ENCODE results near the gene GLIS1.

GLIS1 gene

DNA sequence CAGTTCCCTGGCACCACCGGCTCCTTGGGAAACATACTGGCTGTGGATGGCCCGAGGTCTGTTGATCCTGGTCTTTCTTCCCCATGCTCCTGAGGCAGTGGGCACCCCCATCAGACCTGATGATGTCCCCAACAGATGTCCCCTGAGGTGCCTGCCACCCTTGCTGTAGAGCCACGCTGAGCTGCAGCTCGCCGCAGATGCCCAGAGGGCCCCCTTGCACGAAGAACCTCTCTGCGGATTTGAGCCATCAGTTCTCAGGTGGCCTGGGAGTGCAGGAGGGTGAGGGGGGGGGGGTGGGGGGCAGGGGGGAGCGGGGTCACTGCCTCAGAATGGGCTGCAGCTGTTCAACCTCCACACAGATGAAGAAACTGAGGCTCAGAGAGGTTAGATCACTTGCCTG, 60.9 kb downstream of the GLIS1 start:
- no peaks in the 10 kb centered on the region for H3K36me3 Mint-ChIP-seq
- H3K4me3 Mint-ChIP-seq: no peak overlapping the region
- H3K4me1 Mint-ChIP-seq: peaks cover 6 to 7% of the 10 kb centered on the region in 2 donors
- no peak overlapping the region for H3K27ac Mint-ChIP-seq
- DNase-seq (no peak), ATAC-seq (replicated peaks) (no peak)
- H3K9me3 Mint-ChIP-seq: no peaks in the 10 kb centered on the region
- peaks cover 9 to 12% of the 10 kb centered on the region in 2 donors for H3K27me3 Mint-ChIP-seq

DNA sequence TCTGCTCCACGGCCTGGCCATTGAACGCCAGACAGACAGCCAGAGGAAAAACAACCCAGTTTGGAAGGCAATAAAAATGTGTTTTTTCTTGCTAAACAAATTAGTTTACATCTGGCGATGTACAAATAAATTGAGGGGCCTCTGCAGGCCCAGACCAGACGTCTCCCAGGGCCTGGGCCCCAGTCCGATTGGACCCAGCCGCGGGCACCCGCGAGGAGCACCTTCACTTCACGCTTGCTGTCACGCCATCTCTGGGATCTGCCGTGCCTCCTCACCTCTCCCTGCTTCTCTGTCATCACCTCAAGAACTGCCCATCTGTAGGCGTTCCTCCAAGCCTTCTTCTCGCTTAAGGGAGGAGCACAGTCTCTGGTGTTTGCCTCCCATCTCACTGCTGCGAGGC, 61.5 kb downstream of the GLIS1 start:
- DNase-seq: no peak
- Mint-ChIP-seq H3K4me3 (no peak overlapping the region), H3K36me3 (no peaks in the 10 kb centered on the region), H3K27me3 (peaks cover 5 to 7% of the 10 kb centered on the region in 2 donors), H3K27ac (no peak overlapping the region), H3K4me1 (peaks cover 6 to 7% of the 10 kb centered on the region in 2 donors), H3K9me3 (no peaks in the 10 kb centered on the region)
- ATAC-seq (replicated peaks): no peak

DNA sequence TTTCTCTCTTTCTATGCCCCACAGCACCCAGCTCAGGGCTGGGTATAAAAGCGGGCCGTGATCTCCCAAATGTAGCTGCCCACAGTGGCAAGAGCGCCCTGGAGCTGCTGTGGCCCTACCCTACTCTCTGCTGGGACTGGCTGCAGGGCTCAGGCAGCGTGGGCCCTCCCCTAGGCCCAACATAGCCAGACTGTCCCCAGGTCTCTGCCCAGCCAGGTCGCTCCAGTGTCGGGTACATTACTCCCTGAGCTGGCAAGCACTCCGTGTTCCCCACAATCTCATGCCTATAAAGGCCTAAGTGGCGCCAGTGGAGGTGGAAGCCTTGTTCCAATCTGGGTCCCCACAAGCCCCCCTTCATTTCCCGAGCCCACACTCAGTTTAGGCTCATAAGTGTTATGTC, 66.2 kb downstream of the GLIS1 start:
- Mint-ChIP-seq H3K27ac (no peak overlapping the region), H3K4me1 (no peaks in the 10 kb centered on the region), H3K36me3 (no peaks in the 10 kb centered on the region), H3K9me3 (no peaks in the 10 kb centered on the region), H3K4me3 (no peak overlapping the region), H3K27me3 (no peaks in the 10 kb centered on the region)
- no peak for ATAC-seq (replicated peaks)
- DNase-seq: no peak

DNA sequence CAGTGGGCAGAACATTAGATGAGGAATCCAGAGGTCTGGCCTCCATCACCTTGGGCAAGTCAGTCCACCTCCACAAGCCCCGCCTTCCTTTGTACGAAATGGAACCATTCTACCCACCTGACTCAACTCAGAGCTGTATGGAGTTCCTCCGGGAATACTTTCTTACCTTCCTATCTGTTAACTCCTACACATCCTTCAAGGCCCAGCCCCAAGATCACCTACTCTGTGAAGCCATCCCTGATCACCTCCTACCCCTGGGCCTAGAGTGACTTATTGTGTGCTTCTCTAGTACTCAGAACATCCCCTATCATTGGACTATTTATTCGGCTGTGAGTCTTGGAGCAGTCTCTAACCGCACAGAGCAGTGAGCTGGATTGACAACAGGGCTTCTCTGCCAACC, 66.7 kb downstream of the GLIS1 start:
- no peaks in the 10 kb centered on the region for H3K9me3 Mint-ChIP-seq
- H3K4me1 Mint-ChIP-seq: no peaks in the 10 kb centered on the region
- DNase-seq: no peak
- H3K36me3 Mint-ChIP-seq: no peaks in the 10 kb centered on the region
- H3K4me3 Mint-ChIP-seq: no peak overlapping the region
- ATAC-seq (replicated peaks): no peak
- H3K27ac Mint-ChIP-seq: no peak overlapping the region
- no peaks in the 10 kb centered on the region for H3K27me3 Mint-ChIP-seq

DNA sequence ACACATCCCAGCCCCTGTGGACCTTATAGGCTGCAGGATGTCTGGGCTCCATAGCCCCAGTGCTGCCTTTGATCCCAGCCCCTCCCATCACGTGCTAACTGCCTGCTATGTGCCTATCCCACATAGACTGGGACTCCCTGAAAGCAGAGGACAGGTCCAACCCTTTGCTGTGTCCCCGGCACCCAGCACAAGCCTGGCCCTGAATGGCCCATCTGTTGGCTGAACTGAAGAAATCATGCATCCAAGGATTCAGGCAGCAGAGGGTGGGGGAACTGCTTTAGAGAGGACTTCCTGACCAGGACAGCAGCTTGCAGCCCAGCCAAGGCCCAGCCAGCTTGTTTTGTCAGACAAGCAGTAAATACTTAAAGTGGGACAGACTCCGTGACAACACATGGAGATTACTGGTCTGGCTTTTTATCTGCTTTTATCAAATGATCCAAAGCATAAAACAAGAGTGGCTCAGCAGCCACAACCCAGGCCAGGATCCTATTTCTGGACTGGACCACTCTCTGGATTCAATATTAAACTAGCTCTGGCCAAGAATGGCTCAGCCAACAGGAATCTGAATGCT, 69.3 kb downstream of the GLIS1 start:
- no peaks in the 10 kb centered on the region for H3K4me1 Mint-ChIP-seq
- H3K4me3 Mint-ChIP-seq: no peak overlapping the region
- H3K9me3 Mint-ChIP-seq: no peaks in the 10 kb centered on the region
- no peaks in the 10 kb centered on the region for H3K27me3 Mint-ChIP-seq
- ATAC-seq (replicated peaks) (no peak), DNase-seq (no peak)
- H3K36me3 Mint-ChIP-seq: no peaks in the 10 kb centered on the region
- no peak overlapping the region for H3K27ac Mint-ChIP-seq

DNA sequence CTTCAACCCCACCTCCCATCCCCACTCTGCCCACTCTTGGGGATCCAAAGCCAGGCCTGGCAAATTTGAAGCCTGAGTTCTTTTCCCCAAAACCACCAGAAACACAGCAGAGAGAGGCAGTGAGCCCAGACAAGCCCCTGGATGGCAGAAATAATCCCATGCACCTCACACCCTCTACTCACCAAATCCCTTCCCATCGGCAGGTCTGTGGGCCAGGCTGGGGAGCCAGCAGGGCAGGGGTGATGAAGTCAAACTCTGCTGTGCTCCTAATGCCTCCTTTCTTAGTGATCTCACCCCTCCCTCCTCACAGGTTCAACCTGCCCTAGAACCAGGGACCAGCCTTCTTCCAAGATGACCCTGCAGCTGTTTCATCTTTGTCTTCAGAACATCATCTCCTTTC, 72.4 kb downstream of the GLIS1 start:
- DNase-seq (no peak), ATAC-seq (replicated peaks) (no peak)
- Mint-ChIP-seq H3K4me1 (no peaks in the 10 kb centered on the region), H3K27me3 (no peaks in the 10 kb centered on the region), H3K9me3 (no peaks in the 10 kb centered on the region), H3K4me3 (no peak overlapping the region), H3K27ac (no peak overlapping the region), H3K36me3 (no peaks in the 10 kb centered on the region)

DNA sequence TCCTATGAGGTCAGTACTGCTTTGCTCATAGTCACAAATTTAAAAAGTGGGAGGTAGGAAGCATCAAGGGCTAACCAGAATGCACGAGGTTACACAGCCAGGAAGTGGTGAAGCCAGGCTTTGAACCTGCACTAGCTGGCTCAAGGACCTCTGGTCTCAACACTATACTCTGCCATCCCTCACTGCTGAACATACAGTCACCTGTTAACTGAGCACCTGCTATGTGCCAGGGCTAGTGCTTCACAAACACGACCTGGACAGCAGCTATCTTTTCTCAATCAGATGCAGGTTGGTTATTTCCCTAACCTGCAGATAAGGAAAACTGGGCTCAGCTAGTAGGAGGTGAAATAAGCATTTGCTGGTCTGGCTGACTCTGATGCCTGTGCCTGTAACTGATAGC, 73.0 kb downstream of the GLIS1 start:
- H3K9me3 Mint-ChIP-seq: no peaks in the 10 kb centered on the region
- H3K27ac Mint-ChIP-seq: no peak overlapping the region
- no peaks in the 10 kb centered on the region for H3K4me1 Mint-ChIP-seq
- no peaks in the 10 kb centered on the region for H3K27me3 Mint-ChIP-seq
- ATAC-seq (replicated peaks): no peak
- DNase-seq: no peak
- no peaks in the 10 kb centered on the region for H3K36me3 Mint-ChIP-seq
- no peak overlapping the region for H3K4me3 Mint-ChIP-seq

DNA sequence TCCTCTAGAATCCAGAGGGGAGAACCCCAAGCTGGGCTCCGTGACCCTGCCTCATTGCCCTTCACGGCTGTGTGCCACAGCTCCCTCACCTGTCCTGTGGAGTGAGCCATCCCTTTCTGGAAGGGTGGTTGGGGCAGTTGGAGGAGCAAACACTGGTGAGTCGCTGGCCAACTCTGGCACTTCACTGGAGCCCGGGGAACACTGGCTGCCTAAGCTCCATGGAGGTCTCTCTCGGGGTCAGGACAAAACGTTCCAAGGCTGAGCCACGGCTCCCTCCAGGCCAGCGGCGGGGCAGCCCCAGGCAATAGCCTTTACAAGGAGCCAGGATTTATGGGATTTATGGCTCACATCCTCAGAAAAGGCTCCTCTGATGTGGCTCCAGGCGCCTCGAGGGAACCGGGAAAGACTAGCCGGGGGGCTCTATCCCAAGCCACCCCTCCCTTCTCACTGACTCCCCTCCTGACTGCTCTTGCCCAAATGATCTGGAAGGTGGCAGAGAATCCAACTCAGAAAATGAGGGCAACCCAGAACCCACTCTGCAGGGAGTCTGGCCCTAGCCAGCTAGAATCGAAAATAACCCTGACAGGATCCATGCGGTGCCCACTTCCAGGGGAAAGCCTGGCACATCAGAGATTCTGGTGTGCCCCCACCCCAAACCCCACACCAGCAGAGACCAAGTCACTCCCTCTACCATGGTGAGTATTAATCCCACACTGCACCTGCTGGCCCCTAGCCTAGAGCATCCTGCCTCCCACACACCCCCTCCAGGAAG, 75.2 kb downstream of the GLIS1 start:
- no peaks in the 10 kb centered on the region for H3K4me1 Mint-ChIP-seq

DNA sequence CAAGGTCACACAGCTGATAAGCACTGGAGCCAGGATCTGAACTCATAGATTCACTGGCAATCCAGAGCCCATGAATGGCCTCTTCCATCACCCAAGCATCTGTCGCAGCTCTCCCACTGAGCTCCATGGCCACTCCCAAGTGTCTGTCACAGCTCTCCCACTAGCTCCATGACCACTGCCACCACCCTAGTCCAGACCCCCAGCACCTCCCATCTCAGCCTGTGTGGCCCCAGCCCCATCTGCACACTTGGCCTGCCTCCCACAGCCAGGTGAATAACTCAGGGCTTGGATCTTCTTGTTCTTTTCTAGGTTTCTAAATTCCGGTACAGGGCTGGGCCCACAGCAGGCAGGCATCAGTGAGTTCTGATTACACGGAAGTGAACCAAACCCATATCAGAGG, 76.0 kb downstream of the GLIS1 start:
- no peaks in the 10 kb centered on the region for H3K36me3 Mint-ChIP-seq

More for the DNA sequence above, 75.2 kb downstream of the GLIS1 start:
- Mint-ChIP-seq H3K4me3 (no peak overlapping the region), H3K27ac (no peak overlapping the region), H3K36me3 (no peaks in the 10 kb centered on the region), H3K9me3 (no peaks in the 10 kb centered on the region), H3K27me3 (peaks cover 0 to 5% of the 10 kb centered on the region in 2 donors)
- ATAC-seq (replicated peaks): no peak
- DNase-seq: no peak

DNA sequence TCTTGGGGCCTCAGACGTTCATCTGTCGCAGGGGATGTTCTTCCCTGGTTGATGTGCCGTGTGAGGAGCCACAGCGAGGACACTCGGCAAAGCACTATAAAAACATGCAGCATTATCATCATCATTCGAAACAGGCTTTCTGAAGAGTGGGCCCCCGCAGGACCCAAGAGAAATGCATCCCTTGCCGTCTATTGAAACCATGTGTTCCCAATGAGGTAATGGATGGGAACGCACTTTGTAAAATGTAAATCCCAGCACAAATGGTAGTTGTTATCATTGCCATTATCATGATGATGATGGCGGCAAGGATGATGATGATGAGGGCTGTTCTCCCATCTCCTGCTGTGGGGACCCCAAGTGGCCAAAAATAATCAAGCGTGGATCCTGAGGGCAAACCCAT, 76.8 kb downstream of the GLIS1 start:
- Mint-ChIP-seq H3K27ac (no peak overlapping the region), H3K36me3 (no peaks in the 10 kb centered on the region), H3K4me3 (no peak overlapping the region), H3K27me3 (peaks cover 5 to 11% of the 10 kb centered on the region in 2 donors), H3K9me3 (no peaks in the 10 kb centered on the region), H3K4me1 (no peaks in the 10 kb centered on the region)
- DNase-seq (no peak), ATAC-seq (replicated peaks) (no peak)

More for the DNA sequence above, 76.0 kb downstream of the GLIS1 start:
- no peaks in the 10 kb centered on the region for H3K9me3 Mint-ChIP-seq
- no peaks in the 10 kb centered on the region for H3K4me1 Mint-ChIP-seq
- DNase-seq: no peak
- no peak overlapping the region for H3K4me3 Mint-ChIP-seq
- peaks cover 2 to 6% of the 10 kb centered on the region in 2 donors for H3K27me3 Mint-ChIP-seq
- no peak for ATAC-seq (replicated peaks)
- no peak overlapping the region for H3K27ac Mint-ChIP-seq

DNA sequence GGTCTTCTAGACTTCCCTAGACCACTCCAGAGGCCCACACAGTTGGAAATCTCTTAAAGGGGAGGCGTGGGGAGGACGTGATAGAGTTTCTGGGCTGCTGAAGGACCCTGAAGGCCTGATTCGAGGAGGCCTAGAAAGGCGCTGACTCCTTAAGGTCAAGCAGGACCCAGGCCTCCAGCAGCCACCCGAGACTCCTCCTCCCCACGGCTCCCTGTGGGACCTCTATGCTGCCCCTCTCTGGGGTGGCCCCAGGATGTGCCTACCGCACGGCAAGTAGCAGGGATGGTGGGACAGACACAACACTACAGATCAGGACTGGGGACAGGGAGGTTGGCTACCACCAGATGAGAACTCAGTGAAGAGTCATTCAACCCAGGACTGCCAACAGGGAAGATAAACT, 77.5 kb downstream of the GLIS1 start:
- H3K27ac Mint-ChIP-seq: no peak overlapping the region
- peaks cover 7 to 14% of the 10 kb centered on the region in 2 donors for H3K27me3 Mint-ChIP-seq
- no peaks in the 10 kb centered on the region for H3K9me3 Mint-ChIP-seq
- no peaks in the 10 kb centered on the region for H3K4me1 Mint-ChIP-seq
- DNase-seq (no peak), ATAC-seq (replicated peaks) (no peak)
- no peaks in the 10 kb centered on the region for H3K36me3 Mint-ChIP-seq
- H3K4me3 Mint-ChIP-seq: no peak overlapping the region

DNA sequence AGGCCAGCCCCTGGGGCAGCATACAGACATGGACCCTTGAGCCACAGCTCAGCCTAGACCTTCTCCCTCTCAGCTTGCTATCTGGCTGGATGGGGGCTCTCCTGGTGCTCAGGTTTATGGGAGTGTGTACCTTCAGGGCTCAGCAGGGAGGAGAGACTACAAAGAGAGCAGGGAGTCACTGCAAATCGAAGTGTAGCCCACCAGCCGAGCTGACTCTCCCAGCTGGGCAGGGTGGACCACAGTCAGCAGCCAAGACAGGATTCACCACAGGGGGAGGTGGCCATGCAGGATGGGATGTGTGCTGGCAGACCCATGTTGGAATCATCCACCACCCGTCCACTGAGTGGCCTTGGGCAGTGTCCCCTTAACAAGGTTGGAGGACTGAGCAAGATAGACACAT, 78.3 kb downstream of the GLIS1 start:
- ATAC-seq (replicated peaks): no peak
- H3K4me3 Mint-ChIP-seq: no peak overlapping the region
- no peaks in the 10 kb centered on the region for H3K4me1 Mint-ChIP-seq
- no peaks in the 10 kb centered on the region for H3K9me3 Mint-ChIP-seq
- DNase-seq: no peak
- no peaks in the 10 kb centered on the region for H3K36me3 Mint-ChIP-seq
- H3K27ac Mint-ChIP-seq: no peak overlapping the region
- peaks cover 9 to 22% of the 10 kb centered on the region in 2 donors for H3K27me3 Mint-ChIP-seq

DNA sequence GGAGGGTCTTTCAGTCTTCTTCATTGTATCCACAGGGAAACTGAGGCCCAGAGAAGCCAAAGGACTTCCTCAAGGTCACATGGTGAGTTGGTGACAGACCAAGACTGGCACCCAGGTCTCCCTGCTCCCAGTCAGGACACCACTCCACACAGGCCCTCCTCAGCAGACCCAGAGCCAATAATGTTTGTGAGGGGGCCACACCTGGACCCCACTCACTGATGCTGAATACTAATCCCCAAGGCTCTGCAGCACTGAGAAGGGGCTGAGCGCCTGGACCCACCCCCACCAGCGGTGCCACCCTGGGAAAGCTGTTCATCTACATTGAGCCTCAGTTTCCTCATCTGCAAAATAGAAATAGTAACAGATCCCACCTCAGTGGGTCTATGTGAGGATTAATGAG, 79.5 kb downstream of the GLIS1 start:
- no peak for DNase-seq
- no peak for ATAC-seq (replicated peaks)
- Mint-ChIP-seq H3K27me3 (peaks cover 9 to 31% of the 10 kb centered on the region in 2 donors), H3K4me1 (no peaks in the 10 kb centered on the region), H3K9me3 (no peaks in the 10 kb centered on the region), H3K4me3 (no peak overlapping the region), H3K36me3 (no peaks in the 10 kb centered on the region), H3K27ac (no peak overlapping the region)

DNA sequence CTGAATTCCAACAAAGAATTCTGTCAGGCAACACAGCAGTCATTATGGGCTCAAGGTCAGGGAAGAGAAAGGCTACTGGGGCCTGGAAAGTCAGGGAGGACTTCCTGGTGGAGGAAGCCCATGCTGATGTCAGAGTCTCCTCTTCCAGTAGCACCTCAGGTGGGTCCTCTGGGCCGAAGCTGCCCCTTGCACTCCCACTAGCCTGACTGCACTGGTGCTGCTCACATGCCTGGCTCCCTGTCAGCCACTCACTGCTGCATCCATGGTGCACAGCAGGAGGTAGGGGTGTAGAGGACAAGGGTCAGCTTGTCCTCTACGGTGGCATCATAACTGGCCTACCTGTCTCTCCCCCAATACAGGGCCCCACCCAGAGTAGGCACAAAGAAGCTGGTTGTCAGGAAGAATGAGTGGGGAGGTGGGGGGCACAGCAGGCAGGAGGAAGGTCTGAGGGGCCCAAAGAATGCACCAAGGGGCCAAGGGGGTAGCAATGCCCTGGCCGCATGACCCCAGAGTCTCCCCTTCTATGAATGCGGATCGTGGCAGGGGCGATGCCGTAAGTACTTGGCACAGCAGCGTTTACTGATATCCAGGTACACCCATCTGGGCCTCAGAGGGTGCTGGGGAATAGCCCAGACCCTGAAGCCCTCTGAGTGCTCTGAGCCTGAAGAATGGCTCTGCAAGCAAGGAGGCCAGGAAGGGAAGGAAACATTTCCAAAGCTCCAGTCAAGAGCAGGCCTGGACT, 80.3 kb downstream of the GLIS1 start:
- Mint-ChIP-seq H3K27ac (no peak overlapping the region), H3K27me3 (peaks cover 9 to 32% of the 10 kb centered on the region in 2 donors), H3K9me3 (no peaks in the 10 kb centered on the region), H3K4me3 (no peak overlapping the region), H3K36me3 (no peaks in the 10 kb centered on the region), H3K4me1 (no peaks in the 10 kb centered on the region)
- ATAC-seq (replicated peaks) (no peak), DNase-seq (no peak)

DNA sequence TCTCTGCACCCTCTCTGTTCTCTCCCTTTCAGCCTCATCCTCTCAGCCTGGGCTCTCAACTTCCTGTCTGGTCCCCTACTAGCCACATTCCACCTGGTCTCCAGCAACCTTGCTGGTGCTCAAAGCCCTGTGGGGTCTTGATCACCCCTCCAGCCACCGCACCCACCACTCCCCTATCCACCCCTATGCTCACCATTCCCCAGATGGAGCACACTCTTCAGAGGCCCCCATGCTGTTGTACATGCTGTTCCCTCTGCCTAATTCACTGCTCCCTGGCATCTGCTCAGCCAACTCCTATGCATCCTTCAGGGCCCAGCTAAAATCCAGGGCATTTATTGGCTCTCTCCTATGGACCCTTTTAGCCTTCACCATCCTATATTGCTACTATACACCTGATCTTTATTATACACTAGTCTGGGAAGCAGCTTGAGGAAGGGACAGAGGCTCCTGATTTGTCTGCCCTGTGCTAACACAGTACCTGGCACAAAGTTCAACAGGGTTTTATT, 81.0 kb downstream of the GLIS1 start:
- Mint-ChIP-seq H3K9me3 (no peaks in the 10 kb centered on the region), H3K4me3 (no peak overlapping the region), H3K27ac (no peak overlapping the region), H3K27me3 (peaks cover 9 to 32% of the 10 kb centered on the region in 2 donors), H3K36me3 (no peaks in the 10 kb centered on the region), H3K4me1 (no peaks in the 10 kb centered on the region)
- DNase-seq (no peak), ATAC-seq (replicated peaks) (no peak)

Measured in stimulated activated naive B cell treated with anti-CD40 and anti-IgM and Interleukin-4, amounts not matched to agents 10 μg/mL and 1 μg/mL and 100 μg/mL, for 72 hours (primary cell).